Measurements from ENCODE around the gene CDH18. TPM values are rescaled to one million over a fixed set of nuclear protein-coding genes. Genes with fewer than 3 reads are reported as not detected.

CDH18 gene
- total and polyA plus RNA-seq, 2 of the 13 experiments (the other 11 are each of a cell fraction or from before 2014, with no cell fraction given), result not detected

- no peaks in the 10 kb centered on the region for H3K4me1 ChIP-seq (ENCODE audit: insufficient read depth, low read length)
- 27% methylated on average over 6 of the region's 6 CpGs for WGBS (ENCODE audit: low lambda C conversion rate)
- no peak for TF ChIP-seq ZBTB33 (CRISPR knock-in tag; IDR thresholded peaks at IDR 0.05)
- TF ChIP-seq NFE2L1 (CRISPR knock-in tag; IDR thresholded peaks at IDR 0.05; ENCODE audit: borderline replicate concordance), result no peak
- TF ChIP-seq MEF2D (CRISPR knock-in tag; IDR thresholded peaks at IDR 0.05), result no peak
- no peak for TF ChIP-seq MZF1 (CRISPR knock-in tag; IDR thresholded peaks at IDR 0.05; ENCODE audit: borderline replicate concordance)
- TF ChIP-seq MYNN (CRISPR knock-in tag; IDR thresholded peaks at IDR 0.05; ENCODE audit: low read depth), result no peak
- TF ChIP-seq, protein P1, sequence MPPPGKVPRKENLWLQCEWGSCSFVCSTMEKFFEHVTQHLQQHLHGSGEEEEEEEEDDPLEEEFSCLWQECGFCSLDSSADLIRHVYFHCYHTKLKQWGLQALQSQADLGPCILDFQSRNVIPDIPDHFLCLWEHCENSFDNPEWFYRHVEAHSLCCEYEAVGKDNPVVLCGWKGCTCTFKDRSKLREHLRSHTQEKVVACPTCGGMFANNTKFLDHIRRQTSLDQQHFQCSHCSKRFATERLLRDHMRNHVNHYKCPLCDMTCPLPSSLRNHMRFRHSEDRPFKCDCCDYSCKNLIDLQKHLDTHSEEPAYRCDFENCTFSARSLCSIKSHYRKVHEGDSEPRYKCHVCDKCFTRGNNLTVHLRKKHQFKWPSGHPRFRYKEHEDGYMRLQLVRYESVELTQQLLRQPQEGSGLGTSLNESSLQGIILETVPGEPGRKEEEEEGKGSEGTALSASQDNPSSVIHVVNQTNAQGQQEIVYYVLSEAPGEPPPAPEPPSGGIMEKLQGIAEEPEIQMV (CRISPR knock-in tag; IDR thresholded peaks at IDR 0.05; ENCODE audit: low read depth), result no peak
- TF ChIP-seq ZNF329 (CRISPR knock-in tag; IDR thresholded peaks at IDR 0.05; ENCODE audit: low read depth), result no peak
- TF ChIP-seq SOX13 (IDR thresholded peaks at IDR 0.05), result no peak
- no peak for TF ChIP-seq SOX13 (CRISPR knock-in tag; conservative IDR thresholded peaks at IDR 0.05 in 1 of 2, IDR thresholded peaks at IDR 0.05 in 1 of 2)
- no peak for TF ChIP-seq SSRP1 (CRISPR knock-in tag; IDR thresholded peaks at IDR 0.05)
- TF ChIP-seq ZNF138 (CRISPR knock-in tag; IDR thresholded peaks at IDR 0.05; ENCODE audit: low read depth), result no peak
- no peak for TF ChIP-seq ZNF577 (CRISPR knock-in tag; IDR thresholded peaks at IDR 0.05; ENCODE audit: borderline replicate concordance, low read depth)
- TF ChIP-seq, protein P2, sequence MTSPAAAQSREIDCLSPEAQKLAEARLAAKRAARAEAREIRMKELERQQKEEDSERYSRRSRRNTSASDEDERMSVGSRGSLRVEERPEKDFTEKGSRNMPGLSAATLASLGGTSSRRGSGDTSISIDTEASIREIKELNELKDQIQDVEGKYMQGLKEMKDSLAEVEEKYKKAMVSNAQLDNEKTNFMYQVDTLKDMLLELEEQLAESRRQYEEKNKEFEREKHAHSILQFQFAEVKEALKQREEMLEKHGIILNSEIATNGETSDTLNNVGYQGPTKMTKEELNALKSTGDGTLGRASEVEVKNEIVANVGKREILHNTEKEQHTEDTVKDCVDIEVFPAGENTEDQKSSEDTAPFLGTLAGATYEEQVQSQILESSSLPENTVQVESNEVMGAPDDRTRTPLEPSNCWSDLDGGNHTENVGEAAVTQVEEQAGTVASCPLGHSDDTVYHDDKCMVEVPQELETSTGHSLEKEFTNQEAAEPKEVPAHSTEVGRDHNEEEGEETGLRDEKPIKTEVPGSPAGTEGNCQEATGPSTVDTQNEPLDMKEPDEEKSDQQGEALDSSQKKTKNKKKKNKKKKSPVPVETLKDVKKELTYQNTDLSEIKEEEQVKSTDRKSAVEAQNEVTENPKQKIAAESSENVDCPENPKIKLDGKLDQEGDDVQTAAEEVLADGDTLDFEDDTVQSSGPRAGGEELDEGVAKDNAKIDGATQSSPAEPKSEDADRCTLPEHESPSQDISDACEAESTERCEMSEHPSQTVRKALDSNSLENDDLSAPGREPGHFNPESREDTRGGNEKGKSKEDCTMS (CRISPR knock-in tag; conservative IDR thresholded peaks at IDR 0.05), result no peak
- TF ChIP-seq ADNP (CRISPR knock-in tag; IDR thresholded peaks at IDR 0.05), result no peak
- no peak for TF ChIP-seq ZNF678 (CRISPR knock-in tag; IDR thresholded peaks at IDR 0.05)
- TF ChIP-seq USF2 (IDR thresholded peaks at IDR 0.05; ENCODE audit: low read depth, low read length), result no peak
- TF ChIP-seq USF2 (CRISPR knock-in tag; IDR thresholded peaks at IDR 0.05; ENCODE audit: borderline replicate concordance), result no peak
Measured at GRCh38 chr5:19837536-19838174, 150.3 kb downstream of the CDH18 start.

More at GRCh38 chr5:19837536-19838174, 150.3 kb downstream of the CDH18 start:
- no peaks in the 10 kb centered on the region for H3K79me2 ChIP-seq (ENCODE audit: insufficient read depth, low read length)
- H2AFZ ChIP-seq (ENCODE audit: low read length), result no peak overlapping the region
- H3K36me3 ChIP-seq (replicated peaks in 1 of 2; ENCODE audit: control insufficient read depth in 1 of 2, insufficient read depth in 2 of 2, low read length in 2 of 2), result no peaks in the 10 kb centered on the region
- ChIA-PET POLR2A (no interaction called here), CTCF (ENCODE audit: low intra/inter-chr PET ratio, low total read pairs) (no interaction called here)
- no peaks in the 10 kb centered on the region for H3K27me3 ChIP-seq (ENCODE audit: control insufficient read depth in 1 of 2, insufficient read depth in 2 of 2, low read length in 2 of 2)
- H3K4me2 ChIP-seq (ENCODE audit: low read depth, low read length), result no peak overlapping the region
- FAIRE-seq (no peak), DNase-seq (ENCODE audit: low spot score) (no peak), ATAC-seq (no peak)
- no peaks in the 10 kb centered on the region; the same call in 1 of the 2 replicates for H3K9me3 ChIP-seq (ENCODE audit: low read length)
- in situ Hi-C loops (cut with HindIII; ENCODE audit: extremely low pct_ligation_motif_present, low pct_unique_long_range_greater_than_20kb) (no loop called here), intact Hi-C loops (cut with micrococcal nuclease; ENCODE audit: unreplicated experiment) (no loop called here)
- H3K9ac ChIP-seq (ENCODE audit: insufficient read depth, low read depth, low read length), result no peak overlapping the region
- H3K27ac ChIP-seq (ENCODE audit: extremely low read length, insufficient read depth, low read length), result no peak overlapping the region
- no TSS peak for BruUV-seq (replicated peaks)
- no peaks in the 10 kb centered on the region for H4K20me1 ChIP-seq (ENCODE audit: insufficient read depth, low read length)
- no peak overlapping the region for H3K4me3 ChIP-seq (replicated peaks in 1 of 3; ENCODE audit: insufficient read depth in 1 of 3, low read depth in 2 of 3, low read length in 3 of 3)
